BLaER1 (cell line): ENCODE measurements around the gene DCAF17.

Experiments used
- H3K27ac ChIP-seq: shearing (Covaris generic); formaldehyde crosslinking; 2 replicates; pipeline ENCODE4 v1.8.1; 2022
- H3K27me3 ChIP-seq: shearing (Covaris generic); formaldehyde crosslinking; 2 replicates; pipeline ENCODE4 v1.8.1; 2022
- H3K36me3 ChIP-seq: shearing (Covaris generic); formaldehyde crosslinking; 2 replicates; pipeline ENCODE4 v1.8.1; 2022
- H3K4me1 ChIP-seq: shearing (Covaris generic); formaldehyde crosslinking; 2 replicates; pipeline ENCODE4 v1.8.1; 2022
- H3K4me2 ChIP-seq: shearing (Covaris generic); formaldehyde crosslinking; 2 replicates; pipeline ENCODE4 v1.8.1; 2022
- H3K4me3 ChIP-seq: shearing (Covaris generic); formaldehyde crosslinking; 2 replicates; pipeline ENCODE4 v1.8.1; 2022
- H3K9ac ChIP-seq: shearing (Covaris generic); formaldehyde crosslinking; 2 replicates; pipeline ENCODE4 v1.8.1; 2022
- H3K9me3 ChIP-seq: shearing (Covaris generic); formaldehyde crosslinking; 2 replicates; pipeline ENCODE4 v1.8.1; 2022
- H4K20me1 ChIP-seq: shearing (Covaris generic); formaldehyde crosslinking; 2 replicates; pipeline ENCODE4 v1.8.1; 2022
- Cebpa-rat ChIP-seq: shearing (Covaris generic); IDR thresholded peaks from 2 replicates; pipeline ENCODE4 v1.8.1; 2022

DCAF17 gene

DNA sequence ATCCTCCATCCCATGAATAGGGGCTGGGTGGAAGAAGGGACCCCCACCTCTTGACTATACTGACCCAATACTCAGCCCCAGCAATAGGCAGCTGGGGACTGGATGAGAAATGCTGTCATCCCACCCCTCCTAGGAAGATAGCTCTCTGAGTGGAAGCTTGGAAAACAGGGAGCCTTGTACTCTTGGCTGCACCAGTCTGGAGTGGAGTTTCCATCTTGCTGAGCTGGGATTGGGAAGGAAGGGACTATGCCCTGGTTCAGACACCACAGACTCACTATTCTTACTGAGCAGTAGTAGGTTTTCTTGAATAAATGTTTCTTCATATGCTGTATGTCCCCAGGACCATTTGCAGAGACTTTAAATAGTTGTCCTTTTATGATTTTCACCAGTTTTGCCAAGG lies 7.4 kb downstream of the DCAF17 start:
- Histone ChIP-seq H3K9ac (no peak overlapping the region), H3K27me3 (no peaks in the 10 kb centered on the region), H3K9me3 (peaks cover 3% of the 10 kb centered on the region; the same call in 1 of the 2 replicates), H3K4me2 (no peak overlapping the region), H4K20me1 (no peaks in the 10 kb centered on the region), H3K4me3 (no peak overlapping the region), H3K4me1 (no peaks in the 10 kb centered on the region), H3K27ac (no peak overlapping the region), H3K36me3 (peaks cover 82% of the 10 kb centered on the region)
- no peak for TF ChIP-seq Cebpa-rat

- Histone ChIP-seq H3K4me3 (no peak overlapping the region), H3K4me1 (no peaks in the 10 kb centered on the region), H3K9ac (no peak overlapping the region), H3K4me2 (no peak overlapping the region), H4K20me1 (no peaks in the 10 kb centered on the region), H3K27me3 (no peaks in the 10 kb centered on the region), H3K27ac (no peak overlapping the region), H3K9me3 (no peaks in the 10 kb centered on the region), H3K36me3 (peaks cover 66% of the 10 kb centered on the region)
- TF ChIP-seq Cebpa-rat: no peak
Observed at GRCh38 chr2:171447675-171448074, 13.6 kb downstream of the DCAF17 start.

GRCh38 chr2:171451074-171451473 lies 17.0 kb downstream of the DCAF17 start:
- TF ChIP-seq Cebpa-rat: no peak
- Histone ChIP-seq H4K20me1 (no peaks in the 10 kb centered on the region), H3K27me3 (no peaks in the 10 kb centered on the region), H3K9ac (no peak overlapping the region), H3K4me1 (no peaks in the 10 kb centered on the region), H3K36me3 (peaks cover 68% of the 10 kb centered on the region), H3K9me3 (peaks cover 9% of the 10 kb centered on the region), H3K4me3 (no peak overlapping the region), H3K4me2 (no peak overlapping the region), H3K27ac (no peak overlapping the region)

DNA sequence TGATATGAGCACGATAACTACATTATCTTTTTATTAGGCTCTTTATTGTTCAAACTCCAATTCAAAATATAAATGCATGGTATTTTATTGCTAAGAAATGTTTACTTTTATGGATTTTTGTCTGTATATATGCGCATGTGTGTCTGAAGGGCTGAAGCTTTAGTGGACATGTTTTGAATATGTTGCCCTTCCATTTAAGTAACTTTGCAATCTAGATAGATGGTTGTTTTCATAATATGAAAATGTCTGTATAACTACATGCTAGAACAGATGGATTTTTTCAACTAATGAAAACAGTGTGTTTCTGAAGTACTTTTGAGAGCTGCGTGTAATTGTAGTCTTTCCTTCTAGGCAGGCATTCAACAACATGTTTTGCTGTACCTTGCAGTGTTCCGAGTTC lies 18.7 kb downstream of the DCAF17 start:
- no peak overlapping the region for H3K27ac ChIP-seq
- no peak overlapping the region for H3K9ac ChIP-seq
- H3K27me3 ChIP-seq: no peaks in the 10 kb centered on the region
- no peaks in the 10 kb centered on the region for H4K20me1 ChIP-seq
- H3K4me2 ChIP-seq: no peak overlapping the region
- H3K36me3 ChIP-seq: peaks cover 75% of the 10 kb centered on the region
- no peak for TF ChIP-seq Cebpa-rat
- no peak overlapping the region for H3K4me3 ChIP-seq
- H3K9me3 ChIP-seq: peaks cover 13% of the 10 kb centered on the region
- no peaks in the 10 kb centered on the region for H3K4me1 ChIP-seq

- H4K20me1 ChIP-seq: no peaks in the 10 kb centered on the region
- H3K9ac ChIP-seq: no peak overlapping the region
- no peak overlapping the region for H3K4me3 ChIP-seq
- no peak for TF ChIP-seq Cebpa-rat
- H3K4me2 ChIP-seq: no peak overlapping the region
- H3K9me3 ChIP-seq: peaks cover 21% of the 10 kb centered on the region
- H3K36me3 ChIP-seq: peaks cover 53% of the 10 kb centered on the region
- H3K27me3 ChIP-seq: no peaks in the 10 kb centered on the region
- no peak overlapping the region for H3K27ac ChIP-seq
- no peaks in the 10 kb centered on the region for H3K4me1 ChIP-seq
Observed at GRCh38 chr2:171459498-171459897, 25.5 kb downstream of the DCAF17 start.

GRCh38 chr2:171460537-171460936 lies 26.5 kb downstream of the DCAF17 start:
- TF ChIP-seq Cebpa-rat: no peak
- no peaks in the 10 kb centered on the region for H3K4me1 ChIP-seq
- no peak overlapping the region for H3K4me2 ChIP-seq
- H4K20me1 ChIP-seq: no peaks in the 10 kb centered on the region
- no peaks in the 10 kb centered on the region for H3K27me3 ChIP-seq
- no peak overlapping the region for H3K4me3 ChIP-seq
- peaks cover 45% of the 10 kb centered on the region for H3K36me3 ChIP-seq
- peaks cover 18% of the 10 kb centered on the region for H3K9me3 ChIP-seq
- H3K27ac ChIP-seq: no peak overlapping the region
- H3K9ac ChIP-seq: no peak overlapping the region

- no peak overlapping the region for H3K4me3 ChIP-seq
- peaks cover 59% of the 10 kb centered on the region for H3K36me3 ChIP-seq
- H3K4me1 ChIP-seq: no peaks in the 10 kb centered on the region
- no peaks in the 10 kb centered on the region for H4K20me1 ChIP-seq
- no peaks in the 10 kb centered on the region for H3K27me3 ChIP-seq
- H3K9me3 ChIP-seq: no peaks in the 10 kb centered on the region
- no peak overlapping the region for H3K27ac ChIP-seq
- H3K4me2 ChIP-seq: no peak overlapping the region
- no peak for TF ChIP-seq Cebpa-rat
- no peak overlapping the region for H3K9ac ChIP-seq
Observed at GRCh38 chr2:171469176-171469575, 35.1 kb downstream of the DCAF17 start.

GRCh38 chr2:171470129-171470528 lies 36.1 kb downstream of the DCAF17 start:
- Histone ChIP-seq H3K9me3 (no peaks in the 10 kb centered on the region), H3K36me3 (peaks cover 69% of the 10 kb centered on the region), H3K4me3 (no peak overlapping the region), H3K4me1 (no peaks in the 10 kb centered on the region), H3K9ac (no peak overlapping the region), H3K27me3 (no peaks in the 10 kb centered on the region), H3K27ac (no peak overlapping the region), H3K4me2 (no peak overlapping the region), H4K20me1 (no peaks in the 10 kb centered on the region)
- no peak for TF ChIP-seq Cebpa-rat

DNA sequence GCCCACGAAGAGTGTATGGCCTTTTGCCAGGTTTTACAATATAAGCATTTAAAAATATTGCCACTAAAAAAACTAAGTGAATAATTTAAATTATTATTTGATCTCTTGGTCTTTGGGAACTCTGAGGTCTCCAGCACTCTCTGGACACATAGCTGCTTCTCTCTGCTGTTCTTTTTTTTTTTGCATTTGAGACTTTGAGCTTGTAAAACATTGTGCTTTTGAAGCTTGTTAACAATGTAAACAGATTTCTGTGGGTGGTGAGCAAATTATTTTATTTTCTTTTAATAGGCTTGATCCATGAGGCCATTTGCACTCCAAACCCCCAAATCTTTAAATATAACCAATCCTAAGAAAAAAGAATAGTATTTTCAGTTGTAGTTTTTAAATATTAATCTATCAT lies 42.0 kb downstream of the DCAF17 start:
- TF ChIP-seq Cebpa-rat: no peak
- H3K4me1 ChIP-seq: no peaks in the 10 kb centered on the region
- H3K9me3 ChIP-seq: no peaks in the 10 kb centered on the region
- peaks cover 62% of the 10 kb centered on the region for H3K36me3 ChIP-seq
- H4K20me1 ChIP-seq: no peaks in the 10 kb centered on the region
- no peak overlapping the region for H3K9ac ChIP-seq
- H3K4me2 ChIP-seq: no peak overlapping the region
- no peaks in the 10 kb centered on the region for H3K27me3 ChIP-seq
- H3K27ac ChIP-seq: no peak overlapping the region
- H3K4me3 ChIP-seq: no peak overlapping the region

- H3K36me3 ChIP-seq: peaks cover 68% of the 10 kb centered on the region
- no peaks in the 10 kb centered on the region for H3K4me1 ChIP-seq
- H3K9ac ChIP-seq: no peak overlapping the region
- H3K9me3 ChIP-seq: no peaks in the 10 kb centered on the region
- H4K20me1 ChIP-seq: no peaks in the 10 kb centered on the region
- H3K27me3 ChIP-seq: no peaks in the 10 kb centered on the region
- no peak for TF ChIP-seq Cebpa-rat
- no peak overlapping the region for H3K4me2 ChIP-seq
- H3K4me3 ChIP-seq: no peak overlapping the region
- H3K27ac ChIP-seq: no peak overlapping the region
Observed at GRCh38 chr2:171478345-171478744, 44.3 kb downstream of the DCAF17 start.

GRCh38 chr2:171479154-171479814 lies 45.3 kb downstream of the DCAF17 start:
- Histone ChIP-seq H3K36me3 (peaks cover 60% of the 10 kb centered on the region), H3K4me1 (no peaks in the 10 kb centered on the region), H3K27me3 (no peaks in the 10 kb centered on the region), H3K4me2 (no peak overlapping the region), H4K20me1 (no peaks in the 10 kb centered on the region), H3K9me3 (no peaks in the 10 kb centered on the region), H3K4me3 (no peak overlapping the region), H3K27ac (no peak overlapping the region), H3K9ac (no peak overlapping the region)
- TF ChIP-seq Cebpa-rat: no peak
